Stimulated activated CD4-positive, alpha-beta T cell treated with anti-CD3 and anti-CD28 coated beads, Interleukin-4, amount 100 ng/mL, for 24 hours (primary cell): ENCODE data around the gene FYTTD1.

Experiments
- DNase-seq: peaks from one replicate; pipeline ENCODE4 v3.0.0-alpha.2; 2020

The FYTTD1 gene

GRCh38 chr3:197794115-197794514 is 44.4 kb downstream of the FYTTD1 start:
- no peak for DNase-seq

- no peak for DNase-seq
These were observed 45.5 kb downstream of the FYTTD1 start for GRCh38 chr3:197795200-197795599.

- no peak for DNase-seq
These were observed 46.4 kb downstream of the FYTTD1 start for GRCh38 chr3:197796087-197796486.

- no peak for DNase-seq
These were observed 49.2 kb downstream of the FYTTD1 start for GRCh38 chr3:197798863-197799262.

GRCh38 chr3:197800379-197800778 is 50.7 kb downstream of the FYTTD1 start:
- no peak for DNase-seq

- peak; percentile 17 for DNase-seq
These were observed 52.5 kb downstream of the FYTTD1 start for GRCh38 chr3:197801891-197802778.

- no peak for DNase-seq
These were observed 53.2 kb downstream of the FYTTD1 start for GRCh38 chr3:197802779-197803459.

- DNase-seq: no peak
These were observed 54.8 kb downstream of the FYTTD1 start for GRCh38 chr3:197804511-197804910.

GRCh38 chr3:197807969-197808587 is 58.4 kb downstream of the FYTTD1 start:
- no peak for DNase-seq

- DNase-seq: no peak
These were observed 59.8 kb downstream of the FYTTD1 start for GRCh38 chr3:197809356-197810020.

- DNase-seq: no peak
These were observed 61.2 kb downstream of the FYTTD1 start for GRCh38 chr3:197810901-197811300.

GRCh38 chr3:197811343-197811742 is 61.7 kb downstream of the FYTTD1 start:
- no peak for DNase-seq

GRCh38 chr3:197814372-197814771 is 64.7 kb downstream of the FYTTD1 start:
- no peak for DNase-seq

- DNase-seq: no peak
These were observed 71.1 kb downstream of the FYTTD1 start for GRCh38 chr3:197820550-197821335.

- DNase-seq: no peak
These were observed 79.8 kb downstream of the FYTTD1 start for GRCh38 chr3:197829397-197830045.

- DNase-seq: no peak
These were observed 80.8 kb downstream of the FYTTD1 start for GRCh38 chr3:197830308-197830966.

- DNase-seq: no peak
These were observed 81.3 kb downstream of the FYTTD1 start for GRCh38 chr3:197830967-197831313.

GRCh38 chr3:197833930-197834715 is 84.4 kb downstream of the FYTTD1 start:
- no peak for DNase-seq

- no peak for DNase-seq
These were observed 85.8 kb downstream of the FYTTD1 start for GRCh38 chr3:197835509-197835908.

- DNase-seq: no peak
These were observed 86.6 kb downstream of the FYTTD1 start for GRCh38 chr3:197836244-197836643.
